K562 (cell line): ENCODE measurements around the gene USP10. TPM values are rescaled to one million over a fixed set of nuclear protein-coding genes. Genes with fewer than 3 reads are reported as not detected.

Experiments
- ATAC-seq: fragments of 200-7000 bp; cut with Tn5 transposase; 3 replicates; pipeline ENCODE4 v1.9.1; 2020; ENCODE audit warnings: moderate library complexity
- BruUV-seq: library from RNA; stranded (reverse); fragments of 400-500 nt; replicated peaks from 2 replicates; lab custom pipeline; 2021; lab: Mats Ljungman, UMichigan
- CTCF ChIA-PET: fragments of 300-600 bp; formaldehyde crosslinking; extraction: SDS; loops from one replicate; lab custom pipeline; 2021; ENCODE audit warnings: low intra/inter-chr PET ratio; lab: Yijun Ruan, JAX
- POLR2A ChIA-PET: fragments of 300-600, 350-650 bp; sonication (Branson Sonifier 250); formaldehyde crosslinking; extraction: SDS; loops from one replicate; lab custom pipeline; 2021; ENCODE audit warnings: antibody characterized with exemption, inconsistent platforms; lab: Yijun Ruan, JAX
- DNase-seq, 4 experiments: peaks; one replicate each; pipeline versions ENCODE4 v3.0.0 to v3.0.0-alpha.2; 2011 to 2018; ENCODE audit warnings: low spot score in 3 of 4, mixed read lengths in 3 of 4; ENCODE audit errors: extremely low read depth in 1 of 4
- FAIRE-seq: peaks from 2 replicates; lab custom pipeline; 2011; peaks lifted over from hg19 to GRCh38; lab: Jason Lieb, UNC
- H2AFZ ChIP-seq: 2 replicates; pipeline ENCODE4 v1.6.0; 2011; ENCODE audit warnings: low read depth, low read length, control low read depth, inconsistent platforms
- H3K27ac ChIP-seq: fragments of 200-600 bp; 3 replicates; pipeline ENCODE4 v1.8.0; 2011; ENCODE audit warnings: low read depth, mild to moderate bottlenecking, control low read depth, inconsistent platforms, low read length, moderate library complexity, mixed read lengths; ENCODE audit errors: extremely low read depth
- H3K27me3 ChIP-seq, 2 experiments: fragments of 300-600 bp in 1 of 2; 2 replicates in 1 of 2; 3 replicates in 1 of 2; pipeline versions ENCODE4 v1.6.0 to v1.8.0; 2011; ENCODE audit warnings: inconsistent platforms in 2 of 2, low read length in 2 of 2, mild to moderate bottlenecking in 1 of 2, mixed read lengths in 1 of 2, moderate library complexity in 1 of 2; ENCODE audit not compliant: control insufficient read depth in 2 of 2, insufficient read depth in 2 of 2
- H3K36me3 ChIP-seq: fragments of 300-600 bp; 3 replicates; pipeline ENCODE4 v1.8.0; 2011; ENCODE audit warnings: mild to moderate bottlenecking, low read length, inconsistent platforms; ENCODE audit not compliant: control insufficient read depth, insufficient read depth
- H3K4me1 ChIP-seq, 2 experiments: fragments of 200-600 bp in 1 of 2; replicated peaks in 1 of 2; 2 replicates in 1 of 2; 3 replicates in 1 of 2; pipeline versions ENCODE4 v1.5.1 to v1.8.0; 2011; ENCODE audit warnings: inconsistent platforms in 2 of 2, low read length in 2 of 2, mild to moderate bottlenecking in 1 of 2, mixed read lengths in 1 of 2, moderate library complexity in 1 of 2; ENCODE audit not compliant: control insufficient read depth in 2 of 2, insufficient read depth in 2 of 2
- H3K4me2 ChIP-seq: 2 replicates; pipeline ENCODE4 v1.6.1; 2011; ENCODE audit warnings: low read length, control low read depth, inconsistent platforms, mixed read lengths; ENCODE audit not compliant: insufficient read depth
- H3K4me3 ChIP-seq: fragments of 200-600 bp; sonication (generic), shearing (Covaris generic); 2 replicates; pipeline ENCODE4 v1.5.1; 2016; ENCODE audit warnings: control low read depth, inconsistent platforms
- H3K79me2 ChIP-seq: fragments of 200-600 bp; 3 replicates; pipeline ENCODE4 v1.8.0; 2011; ENCODE audit warnings: low read length, inconsistent platforms; ENCODE audit not compliant: control insufficient read depth, insufficient read depth
- H3K9ac ChIP-seq, 2 experiments: 2 replicates each; pipeline versions ENCODE4 v1.6.0 to v1.6.1; 2011; ENCODE audit warnings: low read depth in 2 of 2, low read length in 2 of 2, control low read depth in 1 of 2, inconsistent platforms in 1 of 2, mild to moderate bottlenecking in 1 of 2, mixed read lengths in 1 of 2; ENCODE audit not compliant: insufficient read depth in 1 of 2
- H3K9me1 ChIP-seq: one replicate; pipeline ENCODE4 v1.6.0; 2011; ENCODE audit warnings: inconsistent platforms, mild to moderate bottlenecking, low read length, moderate library complexity; ENCODE audit not compliant: control insufficient read depth, insufficient read depth
- H3K9me3 ChIP-seq: replicated peaks from 2 replicates; pipeline ENCODE4 v1.5.1; 2011; ENCODE audit warnings: low read depth, low read length, inconsistent platforms; ENCODE audit not compliant: control insufficient read depth, insufficient read depth
- H4K20me1 ChIP-seq: replicated peaks from 2 replicates; pipeline ENCODE4 v1.6.1; 2011; ENCODE audit warnings: low read length, inconsistent platforms, mixed read lengths; ENCODE audit not compliant: control insufficient read depth, insufficient read depth
- CBFA2T3 ChIP-seq: fragments of 450-650 bp; IDR thresholded peaks from 2 replicates; pipeline ENCODE4 v1.6.1; 2017
- HEY1 ChIP-seq: fragments of 250-450 bp; sonication (Bioruptor Pico); IDR thresholded peaks from 2 replicates; pipeline ENCODE4 v1.5.0; 2020; ENCODE audit warnings: mild to moderate bottlenecking, moderate library complexity, borderline replicate concordance
- PHF8 ChIP-seq: fragments of 200-600 bp; sonication (generic); IDR thresholded peaks from 2 replicates; pipeline ENCODE4 v1.6.1; 2012; ENCODE audit warnings: mixed run types, mild to moderate bottlenecking, inconsistent platforms, low read length, moderate library complexity, borderline replicate concordance
- SIN3A ChIP-seq, 2 experiments: fragments of 150-350 bp in 1 of 2; IDR thresholded peaks; 2 replicates each; pipeline ENCODE4 v1.6.1; 2011 to 2016; ENCODE audit warnings: borderline replicate concordance in 2 of 2, low read depth in 2 of 2, low read length in 2 of 2, mild to moderate bottlenecking in 2 of 2, moderate library complexity in 2 of 2; ENCODE audit not compliant: control insufficient read depth in 1 of 2
- SIN3B ChIP-seq: fragments of 450-650 bp; IDR thresholded peaks from 2 replicates; pipeline ENCODE4 v1.6.1; 2017; ENCODE audit warnings: low read depth, mild to moderate bottlenecking, moderate library complexity
- SNAPC5 ChIP-seq: fragments of 250-450 bp; sonication (Bioruptor Pico); IDR thresholded peaks from 2 replicates; pipeline ENCODE4 v1.8.0; 2021; ENCODE audit warnings: moderate library complexity, mild to moderate bottlenecking, inconsistent platforms
- ZNF384 ChIP-seq: IDR thresholded peaks from 2 replicates; pipeline ENCODE4 v1.6.1; 2012; ENCODE audit warnings: low read depth, low read length, improper control_type of control experiment
- WGBS: fragments of 100-300 bp; shearing (Covaris generic); methylation state at CpG from one replicate; pipeline ENCODE4 v1.1.6; 2016; ENCODE audit warnings: low coverage, mixed read lengths; ENCODE audit not compliant: insufficient coverage; ENCODE audit errors: missing lambda C conversion rate; 5-methylcytosine and 5-hydroxymethylcytosine counted together
- in situ Hi-C: fragments of 300-500 bp; cut with MboI; formaldehyde crosslinking; loops from 4 replicates; pipeline ENCODE4 v1.15.0; 2018; ENCODE audit warnings: inconsistent platforms, mixed read lengths
- intact Hi-C: fragments of 100-400 bp; cut with micrococcal nuclease; formaldehyde crosslinking; loops from 2 replicates; pipeline ENCODE4 v1.14.2; 2022
- polyA plus RNA-seq, 8 experiments: library from polyadenylated mRNA; depleted of rRNA in 4 of 8; stranded (reverse) in 5 of 8; unstranded in 3 of 8; fragments of >200 nt; fragmentation: Nextera tagmentation in 2 of 8; fragmentation: Illumina TruSeq in 1 of 8; extraction: Ambion mirVana in 2 of 8; extraction: Trizol in 1 of 8; gene quantifications; 2 replicates each; pipeline versions ENCODE4 v1.2.1 to v1.2.3, GENCODE V29; 2011 to 2014; ENCODE audit warnings: inconsistent platforms in 1 of 8, missing spikeins in 1 of 8
- total RNA-seq, 7 experiments: library from RNA; depleted of rRNA in 6 of 7; stranded (reverse); fragments of >200 nt in 6 of 7; fragmentation: Illumina TruSeq in 2 of 7; extraction: Trizol in 2 of 7; gene quantifications; 2 replicates each; pipeline versions ENCODE4 v1.2.1 to v1.2.3, GENCODE V29; 2011 to 2021; ENCODE audit warnings: low replicate concordance in 1 of 7

The USP10 gene
- total and polyA plus RNA-seq, 9 of the 15 experiments (the other 6 are each of a cell fraction or from before 2014, with no cell fraction given), result 61.7 to 197 (median 116) TPM

GRCh38 chr16:84690088-84690819, 9.5 kb upstream of the USP10 start:
- Histone ChIP-seq H4K20me1 (no peaks in the 10 kb centered on the region), H3K9ac (no peak overlapping the region), H3K4me1 (peaks cover 0 to 10% of the 10 kb centered on the region in 2 experiments; a peak in 4 of 5 replicates), H3K4me2 (no peak overlapping the region), H2AFZ (no peak overlapping the region), H3K36me3 (no peaks in the 10 kb centered on the region), H3K9me3 (0 out of 2 replicates have a peak, but pooled peaks cover 5% of the 10 kb centered on the region), H3K79me2 (no peaks in the 10 kb centered on the region), H3K27me3 (no peaks in the 10 kb centered on the region; a peak in 1 of 5 replicates), H3K4me3 (no peak overlapping the region), H3K27ac (no peak overlapping the region), H3K9me1 (no peaks in the 10 kb centered on the region)
- ChIA-PET POLR2A (no interaction called here), CTCF (no interaction called here)
- intact Hi-C loops (no loop called here), in situ Hi-C loops (no loop called here)
- BruUV-seq, result no TSS peak
- TF ChIP-seq ZNF384, result no peak
- TF ChIP-seq PHF8, result no peak
- no peak for TF ChIP-seq SIN3B
- TF ChIP-seq SNAPC5 (CRISPR knock-in tag), result no peak
- TF ChIP-seq SIN3A (IDR thresholded peaks at IDR 0.05; ENCODE audit: borderline replicate concordance in 2 of 2, control insufficient read depth in 1 of 2, low read depth in 2 of 2, low read length in 2 of 2), result no peak
- no peak for TF ChIP-seq HEY1 (CRISPR knock-in tag)
- TF ChIP-seq CBFA2T3, result no peak
- DNase-seq (no peak), ATAC-seq (no peak), FAIRE-seq (no peak)
- 50% methylated on average over 6 of the region's 6 CpGs for WGBS
